Stimulated activated CD4-positive, alpha-beta T cell treated with anti-CD3 and anti-CD28 coated beads, Interleukin-1b, Interleukin-23, amount 100 ng/mL, for 48 hours (primary cell): ENCODE measurements around the gene NDUFC2.

Experiments used
- DNase-seq: peaks from one replicate; pipeline ENCODE4 v3.0.0-alpha.2; 2020

Gene NDUFC2

GRCh38 chr11:78025378-78025777 is 54.3 kb downstream of the NDUFC2 start:
- DNase-seq: no peak

GRCh38 chr11:78023426-78023825 is 56.2 kb downstream of the NDUFC2 start:
- no peak for DNase-seq

- no peak for DNase-seq
Measured at GRCh38 chr11:78022397-78023396, 57.0 kb downstream of the NDUFC2 start, which contains the start of gene KCTD14. TSS of gene KCTD14 (minus strand) at chr11:78023276. CDS start at chr11:78023249, 27 bp downstream.

- DNase-seq: no peak
Measured at GRCh38 chr11:78021611-78022010, 58.1 kb downstream of the NDUFC2 start.

GRCh38 chr11:78020246-78020645 is 59.4 kb downstream of the NDUFC2 start:
- DNase-seq: no peak

- no peak for DNase-seq
Measured at GRCh38 chr11:78019808-78020207, 59.9 kb downstream of the NDUFC2 start.
